MM.1S (cell line): ENCODE measurements around the gene MAEA.

Experiments
- CTCF ChIP-seq: fragments of 300-600 bp; sonication (generic); IDR thresholded peaks from 2 replicates; pipeline ENCODE4 v1.5.1; 2016; ENCODE audit warnings: antibody characterized with exemption, low read length, mixed read lengths
- EZH2 ChIP-seq: fragments of 300-600 bp; sonication (generic); optimal IDR thresholded peaks from 2 replicates; pipeline ENCODE3; 2017; ENCODE audit warnings: low read depth, mild to moderate bottlenecking, antibody characterized with exemption, low read length, mixed read lengths
- EZH2phosphoT487 ChIP-seq: fragments of 300-600 bp; sonication (generic); IDR thresholded peaks from 2 replicates; pipeline ENCODE4 v1.6.1; 2018; ENCODE audit warnings: antibody characterized with exemption, low read length

- TF ChIP-seq CTCF (no peak), EZH2phosphoT487 (no peak), EZH2 (no peak)
Measured at GRCh38 chr4:1360423-1361283, 71.0 kb downstream of the MAEA start.
